Stimulated activated CD8-positive, alpha-beta memory T cell treated with anti-CD3 and anti-CD28 coated beads, Interleukin-7, amount 100 ng/mL, for 24 hours (primary cell): Measurements from ENCODE around the gene SNN.

Experiments used
- DNase-seq: peaks from one replicate; pipeline ENCODE4 v3.0.0-alpha.2; 2020; ENCODE audit warnings: low read depth

The SNN gene

GRCh38 chr16:11699234-11699894, 31.1 kb downstream of the SNN start:
- no peak for DNase-seq

GRCh38 chr16:11700264-11701029, 32.2 kb downstream of the SNN start:
- DNase-seq = no peak

- DNase-seq = no peak
Observed at GRCh38 chr16:11705311-11706025, 37.2 kb downstream of the SNN start.

GRCh38 chr16:11706180-11706742, 38.0 kb downstream of the SNN start:
- DNase-seq = no peak

- no peak for DNase-seq
Observed at GRCh38 chr16:11707679-11708197, 39.5 kb downstream of the SNN start.

- DNase-seq = no peak
Observed at GRCh38 chr16:11708421-11708820, 40.2 kb downstream of the SNN start.

GRCh38 chr16:11711662-11712061, 43.4 kb downstream of the SNN start:
- DNase-seq = no peak

GRCh38 chr16:11712122-11712521, 43.9 kb downstream of the SNN start:
- no peak for DNase-seq

GRCh38 chr16:11715246-11715947, 47.1 kb downstream of the SNN start:
- no peak for DNase-seq

GRCh38 chr16:11716336-11716735, 48.1 kb downstream of the SNN start:
- no peak for DNase-seq

GRCh38 chr16:11717811-11718210, 49.6 kb downstream of the SNN start:
- no peak for DNase-seq

GRCh38 chr16:11719171-11719570, 50.9 kb downstream of the SNN start:
- no peak for DNase-seq

GRCh38 chr16:11719762-11720161, 51.5 kb downstream of the SNN start:
- no peak for DNase-seq

GRCh38 chr16:11721781-11722467, 53.7 kb downstream of the SNN start:
- no peak for DNase-seq

GRCh38 chr16:11722468-11722808, 54.2 kb downstream of the SNN start:
- DNase-seq = no peak

GRCh38 chr16:11725457-11725856, 57.2 kb downstream of the SNN start:
- no peak for DNase-seq

GRCh38 chr16:11726008-11726407, 57.8 kb downstream of the SNN start:
- DNase-seq = no peak

- no peak for DNase-seq
Observed at GRCh38 chr16:11727796-11728543, 59.7 kb downstream of the SNN start.
